ENCODE measurements around the gene IFIT3. TPM values are rescaled to one million over a fixed set of nuclear protein-coding genes. Genes with fewer than 3 reads are reported as not detected.

The IFIT3 gene
- polyA plus RNA-seq, 1 of the 3 experiments (the other 2 are of a cell fraction), result 3.2 TPM

DNA sequence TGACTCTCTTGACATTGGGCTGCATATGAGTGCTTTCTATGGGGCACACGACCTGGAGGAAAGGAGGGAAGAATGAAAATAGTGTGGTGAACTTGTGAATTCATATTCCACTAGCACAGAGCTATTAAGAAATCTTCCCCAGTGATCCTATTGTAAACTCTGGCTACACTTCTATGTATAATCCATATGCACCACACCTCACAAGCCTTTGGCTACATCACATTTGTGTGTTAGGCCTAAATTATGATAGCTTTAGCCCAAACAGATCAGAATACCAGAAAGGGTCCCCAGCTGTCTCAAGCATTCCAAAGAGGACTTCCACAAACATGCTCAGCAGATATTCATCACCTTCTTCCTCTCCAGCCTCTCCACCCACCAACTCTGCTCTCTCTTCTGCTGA lies 40.3 kb downstream of the IFIT3 start (continued):
- TF ChIP-seq, protein P1, sequence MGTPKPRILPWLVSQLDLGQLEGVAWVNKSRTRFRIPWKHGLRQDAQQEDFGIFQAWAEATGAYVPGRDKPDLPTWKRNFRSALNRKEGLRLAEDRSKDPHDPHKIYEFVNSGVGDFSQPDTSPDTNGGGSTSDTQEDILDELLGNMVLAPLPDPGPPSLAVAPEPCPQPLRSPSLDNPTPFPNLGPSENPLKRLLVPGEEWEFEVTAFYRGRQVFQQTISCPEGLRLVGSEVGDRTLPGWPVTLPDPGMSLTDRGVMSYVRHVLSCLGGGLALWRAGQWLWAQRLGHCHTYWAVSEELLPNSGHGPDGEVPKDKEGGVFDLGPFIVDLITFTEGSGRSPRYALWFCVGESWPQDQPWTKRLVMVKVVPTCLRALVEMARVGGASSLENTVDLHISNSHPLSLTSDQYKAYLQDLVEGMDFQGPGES (IDR thresholded peaks at IDR 0.05; ENCODE audit: low read depth, low read length), result no peak
- TF ChIP-seq ELF1 (IDR thresholded peaks at IDR 0.05) (no peak), SMC3 (IDR thresholded peaks at IDR 0.05; ENCODE audit: low read depth, low read length) (no peak), FOXM1 (IDR thresholded peaks at IDR 0.05; ENCODE audit: low read depth) (no peak), JUND (IDR thresholded peaks at IDR 0.05) (no peak), MXI1 (IDR thresholded peaks at IDR 0.05; ENCODE audit: low read depth, low read length) (no peak)
- TF ChIP-seq, protein P2, sequence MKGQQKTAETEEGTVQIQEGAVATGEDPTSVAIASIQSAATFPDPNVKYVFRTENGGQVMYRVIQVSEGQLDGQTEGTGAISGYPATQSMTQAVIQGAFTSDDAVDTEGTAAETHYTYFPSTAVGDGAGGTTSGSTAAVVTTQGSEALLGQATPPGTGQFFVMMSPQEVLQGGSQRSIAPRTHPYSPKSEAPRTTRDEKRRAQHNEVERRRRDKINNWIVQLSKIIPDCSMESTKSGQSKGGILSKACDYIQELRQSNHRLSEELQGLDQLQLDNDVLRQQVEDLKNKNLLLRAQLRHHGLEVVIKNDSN (IDR thresholded peaks at IDR 0.05; ENCODE audit: borderline replicate concordance, low read depth), result no peak

DNA sequence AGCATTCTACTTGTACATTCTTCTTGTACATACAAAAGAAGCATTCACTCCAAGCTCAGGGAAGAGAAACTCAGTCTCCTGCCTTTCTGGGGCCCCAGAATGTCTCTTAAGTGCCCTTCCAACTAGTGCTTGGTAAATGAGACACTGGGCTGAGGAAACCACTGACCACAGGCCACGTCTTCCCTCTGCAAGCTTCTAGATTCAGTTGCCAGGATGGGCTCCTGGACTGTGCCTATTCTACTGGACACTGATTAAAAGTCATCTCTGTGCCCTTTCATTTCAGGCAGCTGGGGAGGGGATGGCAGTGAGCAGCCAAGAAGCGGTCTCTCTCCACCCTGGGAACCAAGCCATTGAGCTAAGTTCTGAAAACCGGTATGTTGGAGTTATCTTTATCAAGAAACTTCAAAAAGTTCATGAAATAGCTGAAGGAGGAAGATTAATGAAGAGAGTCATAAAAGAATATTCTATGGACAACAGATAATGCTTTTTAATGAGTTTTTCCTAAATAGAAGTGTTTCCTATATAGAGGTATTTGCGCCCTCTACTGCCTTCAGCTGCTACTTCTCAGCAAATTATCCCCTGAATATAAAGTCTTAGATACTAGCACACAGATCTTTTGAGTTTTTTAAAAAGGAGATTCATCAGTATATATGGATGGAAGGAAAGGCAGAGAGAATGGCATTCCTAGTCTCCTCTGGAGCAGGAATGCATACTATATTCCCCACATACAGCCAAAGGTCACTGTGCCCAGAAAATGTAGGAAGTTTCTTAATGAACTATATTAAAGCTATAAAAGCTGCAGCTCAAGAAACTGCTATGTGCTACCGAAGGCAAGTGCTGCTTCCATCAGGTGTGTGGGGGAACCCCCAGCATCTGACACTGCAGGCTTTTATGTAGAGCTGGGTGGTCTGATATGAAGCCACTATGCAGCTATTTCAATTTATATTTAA lies 41.6 kb downstream of the IFIT3 start:
- Histone ChIP-seq H3K9me2 (no peaks in the 10 kb centered on the region), H2AFZ (ENCODE audit: low read depth) (no peak overlapping the region), H3K79me2 (ENCODE audit: insufficient read depth) (no peaks in the 10 kb centered on the region), H3K4me1 (ENCODE audit: control insufficient read depth in 1 of 2, insufficient read depth in 2 of 2, low read depth in 1 of 2, low read length in 1 of 2) (peaks cover 13 to 15% of the 10 kb centered on the region in 2 experiments), H4K20me1 (ENCODE audit: insufficient read depth) (no peaks in the 10 kb centered on the region), H3K9ac (no peak overlapping the region), H3K4me2 (no peak overlapping the region), H3K4me3 (ENCODE audit: low read depth in 2 of 2, low read length in 1 of 2) (no peak overlapping the region), H3K27me3 (ENCODE audit: insufficient read depth) (no peaks in the 10 kb centered on the region), H3K27ac (ENCODE audit: low read depth in 2 of 2, low read length in 1 of 2) (no peak overlapping the region), H3K9me3 (no peaks in the 10 kb centered on the region), H3K36me3 (replicated peaks in 1 of 2; ENCODE audit: control insufficient read depth in 1 of 2, insufficient read depth in 2 of 2, low read length in 1 of 2) (no peaks in the 10 kb centered on the region), H3F3A (replicated peaks; ENCODE audit: insufficient read depth) (peaks cover under 1% of the 10 kb centered on the region)
- peak; percentile 35 for DNase-seq
- WGBS (ENCODE audit: low lambda C conversion rate), result 81% methylated on average over 5 of the region's 5 CpGs
- POLR2A ChIA-PET, result interaction anchor here (1.2 kb wide), 1 partner anchor 85 kb away, joined by 3 read pairs; no protein-coding TSS in a partner anchor
- TF ChIP-seq SMC3 (IDR thresholded peaks at IDR 0.05; ENCODE audit: low read depth, low read length) (peak; percentile 70), RAD21 (IDR thresholded peaks at IDR 0.05; ENCODE audit: low read length) (peak; percentile 73)
- TF ChIP-seq, protein P3, sequence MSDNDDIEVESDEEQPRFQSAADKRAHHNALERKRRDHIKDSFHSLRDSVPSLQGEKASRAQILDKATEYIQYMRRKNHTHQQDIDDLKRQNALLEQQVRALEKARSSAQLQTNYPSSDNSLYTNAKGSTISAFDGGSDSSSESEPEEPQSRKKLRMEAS (IDR thresholded peaks at IDR 0.05; ENCODE audit: low read depth), result no peak
- TF ChIP-seq, protein P4, sequence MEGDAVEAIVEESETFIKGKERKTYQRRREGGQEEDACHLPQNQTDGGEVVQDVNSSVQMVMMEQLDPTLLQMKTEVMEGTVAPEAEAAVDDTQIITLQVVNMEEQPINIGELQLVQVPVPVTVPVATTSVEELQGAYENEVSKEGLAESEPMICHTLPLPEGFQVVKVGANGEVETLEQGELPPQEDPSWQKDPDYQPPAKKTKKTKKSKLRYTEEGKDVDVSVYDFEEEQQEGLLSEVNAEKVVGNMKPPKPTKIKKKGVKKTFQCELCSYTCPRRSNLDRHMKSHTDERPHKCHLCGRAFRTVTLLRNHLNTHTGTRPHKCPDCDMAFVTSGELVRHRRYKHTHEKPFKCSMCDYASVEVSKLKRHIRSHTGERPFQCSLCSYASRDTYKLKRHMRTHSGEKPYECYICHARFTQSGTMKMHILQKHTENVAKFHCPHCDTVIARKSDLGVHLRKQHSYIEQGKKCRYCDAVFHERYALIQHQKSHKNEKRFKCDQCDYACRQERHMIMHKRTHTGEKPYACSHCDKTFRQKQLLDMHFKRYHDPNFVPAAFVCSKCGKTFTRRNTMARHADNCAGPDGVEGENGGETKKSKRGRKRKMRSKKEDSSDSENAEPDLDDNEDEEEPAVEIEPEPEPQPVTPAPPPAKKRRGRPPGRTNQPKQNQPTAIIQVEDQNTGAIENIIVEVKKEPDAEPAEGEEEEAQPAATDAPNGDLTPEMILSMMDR (IDR thresholded peaks at IDR 0.05), result peak; percentile 81
- CTCF ChIA-PET, result interaction anchor here (0.6 to 3.6 kb wide), 33 partner anchors 9 to 355 kb away, joined by 3 to 17 read pairs (median 5); partner anchors contain the start of genes IFIT1 and IFIT1B

Measured in SK-N-SH (cell line).